HG03025 (cell line): ENCODE results near the gene CNNM3.
A peak's percentile ranks its signal among the peaks of the same experiment; 100 is the strongest.

ENCODE experiments used
- ATAC-seq: cut with Tn5 transposase; IDR thresholded peaks from one replicate; pipeline ENCODE4 v1.9.1; 2021; ENCODE audit warnings: mild to moderate bottlenecking, moderate library complexity; ENCODE audit not compliant: unreplicated experiment, low FRiP score

CNNM3 gene

GRCh38 chr2:96838345-96839292 lies 22.6 kb downstream of the CNNM3 start:
- peak; percentile 7 for ATAC-seq

DNA sequence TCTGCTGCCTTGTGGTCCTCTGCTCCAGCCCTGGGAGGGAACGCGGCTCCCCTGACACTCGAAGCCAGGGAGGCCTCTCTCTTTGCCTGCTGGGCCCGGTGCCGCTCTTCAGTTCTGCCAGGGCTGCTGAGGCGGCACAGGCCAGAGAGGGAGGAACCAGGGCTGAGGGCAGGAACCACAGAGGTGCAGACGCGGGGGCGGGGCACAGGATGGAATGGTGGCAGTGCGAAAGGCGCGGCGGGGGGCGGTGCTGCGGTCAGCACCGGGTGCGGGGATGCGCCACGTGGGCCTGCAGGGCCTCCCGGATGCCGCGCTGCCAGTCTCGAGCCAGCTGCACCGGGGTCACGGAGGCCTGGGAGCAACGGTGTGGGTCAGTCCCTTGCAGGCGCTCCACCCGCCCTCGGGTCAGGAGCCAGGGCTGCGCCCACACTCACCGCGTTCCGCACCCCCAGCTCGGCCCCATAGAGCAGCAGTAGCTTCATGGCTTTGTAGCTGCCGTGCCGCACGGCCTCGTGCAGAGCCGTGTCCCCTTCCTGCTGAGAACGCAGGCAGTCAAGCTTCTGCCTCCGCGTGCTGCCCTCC lies 23.3 kb downstream of the CNNM3 start:
- ATAC-seq: peak; percentile 52

- ATAC-seq: peak; percentile 4
These were observed 24.1 kb downstream of the CNNM3 start for GRCh38 chr2:96839875-96840850.

- ATAC-seq: no peak
These were observed 25.8 kb downstream of the CNNM3 start for GRCh38 chr2:96841701-96842495.

GRCh38 chr2:96842600-96842999 lies 26.5 kb downstream of the CNNM3 start:
- no peak for ATAC-seq

GRCh38 chr2:96843538-96844268 lies 27.6 kb downstream of the CNNM3 start, which contains the start of gene ANKRD23:
Gene ANKRD23, minus strand, starts transcription at chr2:96844021. Its CDS starts 29 bp downstream, at chr2:96843992.
- ATAC-seq: no peak

DNA sequence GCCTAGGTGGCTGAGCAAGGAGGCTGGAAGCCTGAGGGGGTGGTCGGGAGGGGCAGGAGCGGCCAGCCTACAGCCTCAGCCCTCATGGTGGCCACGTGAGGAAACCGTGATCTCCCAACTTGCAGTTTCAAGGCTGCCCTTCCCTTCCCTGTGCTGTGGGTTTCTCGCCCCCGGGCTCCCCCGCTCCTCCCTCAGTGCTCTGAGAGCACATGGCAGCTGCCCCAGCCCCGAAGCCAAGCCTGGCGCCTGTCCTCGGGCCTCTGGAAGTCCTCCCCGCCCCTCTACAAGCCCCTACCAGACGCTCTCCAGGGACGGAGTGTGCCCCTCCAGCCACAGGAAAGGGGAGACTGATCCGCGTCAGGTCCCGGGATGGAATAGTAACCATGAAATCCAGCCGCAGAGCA lies 28.3 kb downstream of the CNNM3 start:
- ATAC-seq: no peak

GRCh38 chr2:96846825-96847224 lies 30.8 kb downstream of the CNNM3 start:
- no peak for ATAC-seq

GRCh38 chr2:96847586-96847985 lies 31.5 kb downstream of the CNNM3 start:
- ATAC-seq: no peak

DNA sequence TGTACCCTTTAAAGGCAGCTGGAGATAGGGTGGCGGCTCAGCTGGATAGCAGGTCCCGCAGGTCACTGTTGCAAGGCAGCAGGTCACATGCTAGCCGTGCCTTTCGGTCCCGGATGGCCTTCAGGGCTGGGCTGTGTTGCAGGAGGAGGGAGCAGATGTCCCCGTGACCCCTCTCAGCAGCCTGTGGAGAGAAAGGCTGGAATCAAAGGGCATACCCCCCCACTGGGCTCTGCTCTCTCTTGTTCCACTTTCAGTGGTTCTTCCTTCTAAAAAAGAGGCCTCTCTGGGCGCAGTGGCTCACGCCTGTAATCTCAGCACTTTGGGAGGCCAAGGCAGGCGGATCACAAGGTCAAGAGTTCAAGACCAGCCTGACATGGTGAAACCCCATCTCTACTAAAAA lies 32.2 kb downstream of the CNNM3 start:
- ATAC-seq: no peak

DNA sequence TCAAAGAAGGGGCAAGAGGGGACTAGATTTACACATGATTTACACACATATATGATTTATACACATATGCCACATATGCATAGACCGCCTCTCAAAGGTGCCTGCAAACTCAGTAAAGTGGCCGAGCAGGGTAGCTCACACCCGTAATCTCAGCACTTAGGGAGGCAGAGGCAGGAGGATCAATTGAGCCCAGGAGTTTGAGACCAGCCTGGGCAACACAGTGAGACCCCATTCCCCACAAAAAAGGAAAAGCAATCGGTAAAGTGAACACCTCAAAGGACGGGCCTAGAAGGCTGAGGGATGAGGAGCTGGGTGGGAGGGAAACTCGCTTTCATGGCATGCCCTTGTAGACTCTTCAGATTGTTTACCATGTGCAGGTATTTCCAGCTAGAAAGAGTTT lies 36.6 kb downstream of the CNNM3 start:
- no peak for ATAC-seq

GRCh38 chr2:96853321-96853720 lies 37.3 kb downstream of the CNNM3 start:
- no peak for ATAC-seq

- ATAC-seq: no peak
These were observed 41.0 kb downstream of the CNNM3 start for GRCh38 chr2:96856776-96857666.

DNA sequence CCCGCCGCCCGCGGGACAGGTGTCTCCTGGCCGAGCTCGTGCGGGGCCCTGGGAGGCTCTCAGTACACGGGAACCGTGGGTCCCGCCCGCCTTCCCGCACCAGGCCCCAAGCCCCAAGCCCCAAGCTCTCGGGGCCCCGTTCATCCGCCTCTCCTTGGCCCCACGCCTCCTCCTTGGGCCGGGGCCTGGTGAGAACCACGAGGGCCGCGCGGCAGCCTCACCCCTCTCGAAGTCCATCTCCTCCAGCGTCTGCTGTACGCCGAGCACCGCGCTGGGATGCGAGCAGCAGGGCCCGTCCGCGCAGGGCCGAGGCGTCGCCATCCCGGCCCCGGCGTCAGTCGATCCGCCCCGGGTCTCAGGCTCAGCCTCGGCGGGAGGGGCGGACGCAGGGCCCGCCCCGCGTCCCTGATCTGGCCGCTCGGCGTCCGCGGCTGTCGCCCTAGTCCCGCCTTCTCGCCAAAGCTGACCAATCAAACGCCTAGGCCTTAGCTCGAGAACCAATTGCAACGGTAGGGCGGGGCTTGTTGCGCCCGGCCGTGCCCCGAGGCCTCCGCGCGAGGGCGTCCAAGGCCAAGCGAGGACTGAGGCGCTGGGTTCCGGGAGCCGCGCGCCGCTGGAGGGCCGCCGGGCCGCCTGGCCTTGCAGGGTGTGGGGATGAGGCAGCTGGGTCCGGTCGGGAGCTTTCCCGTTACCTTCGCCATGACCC lies 41.8 kb downstream of the CNNM3 start, which contains the start of gene ANKRD39:
Gene ANKRD39 (minus strand): TSS at position 350 of the 706 bp plus-strand sequence. CDS start 29 bp downstream, at position 321.
- peak; percentile 86 for ATAC-seq

- no peak for ATAC-seq
These were observed 43.1 kb downstream of the CNNM3 start for GRCh38 chr2:96859099-96859649.

GRCh38 chr2:96859681-96860064 lies 43.6 kb downstream of the CNNM3 start:
- ATAC-seq: no peak
